ENCODE measurements around the gene NAA16. TPM values are rescaled to one million over a fixed set of nuclear protein-coding genes. Genes with fewer than 3 reads are reported as not detected.
A peak's percentile ranks its signal among the peaks of the same experiment; 100 is the strongest.

Gene NAA16
- total RNA-seq, 1 experiment from 2014 or later: 9.8 TPM

- Histone ChIP-seq H3K79me2 (ENCODE audit: low read length) (no peaks in the 10 kb centered on the region), H3K36me3 (ENCODE audit: low read depth, low read length) (peaks cover 18% of the 10 kb centered on the region), H3K9ac (ENCODE audit: low read length) (no peak overlapping the region), H3F3A (ENCODE audit: low read length, unreplicated experiment) (no peaks in the 10 kb centered on the region), H2AFZ (ENCODE audit: low read length) (no peak overlapping the region), H3K9me2 (replicated peaks; ENCODE audit: low read length) (no peaks in the 10 kb centered on the region), H3K9me3 (ENCODE audit: low read length) (no peaks in the 10 kb centered on the region), H3K27me3 (ENCODE audit: low read length) (no peaks in the 10 kb centered on the region), H3K4me1 (ENCODE audit: insufficient read depth, low read length) (peaks cover 24% of the 10 kb centered on the region), H3K27ac (ENCODE audit: low read length) (peak overlapping the region; percentile 61), H3K4me2 (ENCODE audit: low read length) (peak overlapping the region; percentile 47), H3K4me3 (ENCODE audit: low read length) (no peak overlapping the region), H4K20me1 (ENCODE audit: low read length) (no peaks in the 10 kb centered on the region)
- ATAC-seq: peak; percentile 68
- peak; percentile 35 for DNase-seq
- no TSS peak for BruUV-seq (replicated peaks)
- TF ChIP-seq EZH2phosphoT487 (IDR thresholded peaks at IDR 0.05; ENCODE audit: borderline replicate concordance, low read length) (no peak), EZH2 (IDR thresholded peaks at IDR 0.05; ENCODE audit: low read length, unreplicated experiment) (no peak)
- TF ChIP-seq, protein P1, sequence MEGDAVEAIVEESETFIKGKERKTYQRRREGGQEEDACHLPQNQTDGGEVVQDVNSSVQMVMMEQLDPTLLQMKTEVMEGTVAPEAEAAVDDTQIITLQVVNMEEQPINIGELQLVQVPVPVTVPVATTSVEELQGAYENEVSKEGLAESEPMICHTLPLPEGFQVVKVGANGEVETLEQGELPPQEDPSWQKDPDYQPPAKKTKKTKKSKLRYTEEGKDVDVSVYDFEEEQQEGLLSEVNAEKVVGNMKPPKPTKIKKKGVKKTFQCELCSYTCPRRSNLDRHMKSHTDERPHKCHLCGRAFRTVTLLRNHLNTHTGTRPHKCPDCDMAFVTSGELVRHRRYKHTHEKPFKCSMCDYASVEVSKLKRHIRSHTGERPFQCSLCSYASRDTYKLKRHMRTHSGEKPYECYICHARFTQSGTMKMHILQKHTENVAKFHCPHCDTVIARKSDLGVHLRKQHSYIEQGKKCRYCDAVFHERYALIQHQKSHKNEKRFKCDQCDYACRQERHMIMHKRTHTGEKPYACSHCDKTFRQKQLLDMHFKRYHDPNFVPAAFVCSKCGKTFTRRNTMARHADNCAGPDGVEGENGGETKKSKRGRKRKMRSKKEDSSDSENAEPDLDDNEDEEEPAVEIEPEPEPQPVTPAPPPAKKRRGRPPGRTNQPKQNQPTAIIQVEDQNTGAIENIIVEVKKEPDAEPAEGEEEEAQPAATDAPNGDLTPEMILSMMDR (conservative IDR thresholded peaks at IDR 0.05; ENCODE audit: low read depth, low read length): no peak
- intact Hi-C loops (cut with micrococcal nuclease): no loop called here
- ChIA-PET POLR2A (ENCODE audit: unreplicated experiment) (no interaction called here), CTCF (no interaction called here)
Measured at GRCh38 chr13:41356786-41357185, 45.7 kb downstream of the NAA16 start.

DNA sequence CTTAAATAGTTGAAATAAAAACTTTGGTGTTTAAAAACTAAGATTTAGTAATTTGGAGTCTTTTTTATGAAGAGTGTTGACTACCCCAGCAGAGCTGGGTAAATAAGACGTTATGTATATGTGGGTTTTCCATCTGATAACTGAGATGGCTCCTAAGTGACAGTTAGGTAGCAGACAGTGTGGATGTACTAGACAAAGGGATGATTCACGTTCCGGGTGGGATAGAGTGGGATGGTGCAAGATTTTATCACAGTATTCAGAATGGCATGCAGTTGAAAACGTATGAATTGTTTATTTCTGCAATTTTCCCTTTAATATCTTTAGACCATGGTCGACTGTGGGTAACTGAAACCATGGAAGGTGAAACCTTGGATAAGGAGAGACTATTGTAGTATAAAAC, 50.4 kb downstream of the NAA16 start:
- H3K9me2 ChIP-seq (replicated peaks; ENCODE audit: low read length): no peaks in the 10 kb centered on the region
- H2AFZ ChIP-seq (ENCODE audit: low read length): no peak overlapping the region
- no peaks in the 10 kb centered on the region for H3K79me2 ChIP-seq (ENCODE audit: low read length)
- H3K9me3 ChIP-seq (ENCODE audit: low read length): no peaks in the 10 kb centered on the region
- no peak overlapping the region for H3K4me3 ChIP-seq (ENCODE audit: low read length)
- ChIA-PET CTCF (no interaction called here), POLR2A (ENCODE audit: unreplicated experiment) (no interaction called here)
- no peaks in the 10 kb centered on the region for H3K27me3 ChIP-seq (ENCODE audit: low read length)
- ATAC-seq (no peak), DNase-seq (no peak)
- H4K20me1 ChIP-seq (ENCODE audit: low read length): no peaks in the 10 kb centered on the region
- H3K27ac ChIP-seq (ENCODE audit: low read length): no peak overlapping the region
- intact Hi-C loops (cut with micrococcal nuclease): no loop called here
- H3K4me2 ChIP-seq (ENCODE audit: low read length): no peak overlapping the region
- peaks cover 27% of the 10 kb centered on the region for H3K36me3 ChIP-seq (ENCODE audit: low read depth, low read length)
- H3K9ac ChIP-seq (ENCODE audit: low read length): no peak overlapping the region
- peaks cover 9% of the 10 kb centered on the region for H3K4me1 ChIP-seq (ENCODE audit: insufficient read depth, low read length)
- no TSS peak for BruUV-seq (replicated peaks)
- TF ChIP-seq EZH2phosphoT487 (IDR thresholded peaks at IDR 0.05; ENCODE audit: borderline replicate concordance, low read length) (no peak), EZH2 (IDR thresholded peaks at IDR 0.05; ENCODE audit: low read length, unreplicated experiment) (no peak)
- TF ChIP-seq, protein P1 (conservative IDR thresholded peaks at IDR 0.05; ENCODE audit: low read depth, low read length): no peak
- H3F3A ChIP-seq (ENCODE audit: low read length, unreplicated experiment): no peaks in the 10 kb centered on the region

- no peak for ATAC-seq
- no peaks in the 10 kb centered on the region for H4K20me1 ChIP-seq (ENCODE audit: low read length)
- no peak overlapping the region for H3K4me2 ChIP-seq (ENCODE audit: low read length)
- H3K4me3 ChIP-seq (ENCODE audit: low read length): no peak overlapping the region
- peaks cover 24% of the 10 kb centered on the region for H3K36me3 ChIP-seq (ENCODE audit: low read depth, low read length)
- intact Hi-C loops (cut with micrococcal nuclease): no loop called here
- H3K27ac ChIP-seq (ENCODE audit: low read length): no peak overlapping the region
- H3K79me2 ChIP-seq (ENCODE audit: low read length): no peaks in the 10 kb centered on the region
- H3F3A ChIP-seq (ENCODE audit: low read length, unreplicated experiment): no peaks in the 10 kb centered on the region
- no peak overlapping the region for H2AFZ ChIP-seq (ENCODE audit: low read length)
- H3K27me3 ChIP-seq (ENCODE audit: low read length): no peaks in the 10 kb centered on the region
- CTCF ChIA-PET: no interaction called here
- TF ChIP-seq EZH2phosphoT487 (IDR thresholded peaks at IDR 0.05; ENCODE audit: borderline replicate concordance, low read length) (no peak), EZH2 (IDR thresholded peaks at IDR 0.05; ENCODE audit: low read length, unreplicated experiment) (no peak)
- TF ChIP-seq, protein P1 (conservative IDR thresholded peaks at IDR 0.05; ENCODE audit: low read depth, low read length): no peak
- BruUV-seq (replicated peaks): no TSS peak
- H3K9me2 ChIP-seq (replicated peaks; ENCODE audit: low read length): no peaks in the 10 kb centered on the region
- DNase-seq: no peak
- POLR2A ChIA-PET (ENCODE audit: unreplicated experiment): no interaction called here
- no peak overlapping the region for H3K9ac ChIP-seq (ENCODE audit: low read length)
- H3K4me1 ChIP-seq (ENCODE audit: insufficient read depth, low read length): no peaks in the 10 kb centered on the region
- H3K9me3 ChIP-seq (ENCODE audit: low read length): no peaks in the 10 kb centered on the region
Measured at GRCh38 chr13:41364043-41364442, 53.0 kb downstream of the NAA16 start.
